Bronchial epithelial cell (primary cell): ENCODE results near the gene DMAC1. TPM values are rescaled to one million over a fixed set of nuclear protein-coding genes. Genes with fewer than 3 reads are reported as not detected.

Experiments
- DNase-seq: peaks from one replicate; pipeline ENCODE4 v3.0.0-alpha.2; 2010; ENCODE audit warnings: low read depth
- FAIRE-seq: peaks from 2 replicates; lab custom pipeline; 2011; peaks lifted over from hg19 to GRCh38; lab: Jason Lieb, UNC
- H3K27me3 ChIP-seq: 2 replicates; pipeline ENCODE4 v1.5.1; 2011; ENCODE audit warnings: low read length; ENCODE audit not compliant: control insufficient read depth, insufficient read depth
- H3K36me3 ChIP-seq: 2 replicates; pipeline ENCODE4 v1.5.1; 2011; ENCODE audit warnings: low read length; ENCODE audit not compliant: control insufficient read depth, insufficient read depth
- H3K4me3 ChIP-seq: 2 replicates; pipeline ENCODE4 v1.5.1; 2011; ENCODE audit warnings: mild to moderate bottlenecking, low read depth, low read length, control low read depth
- CTCF ChIP-seq: IDR thresholded peaks from 2 replicates; pipeline ENCODE4 v1.5.1; 2011; ENCODE audit warnings: mild to moderate bottlenecking, moderate library complexity, low read length, control low read depth, inconsistent platforms; ENCODE audit not compliant: insufficient read depth, severe bottlenecking
- total RNA-seq: library from RNA; depleted of rRNA; stranded (reverse); fragments of >200 nt; gene quantifications from 2 replicates; pipeline ENCODE4 v1.2.1, GENCODE V29; 2014

Gene DMAC1
- total RNA-seq, 1 donor from 2014 or later, result 10.8 TPM

- TF ChIP-seq CTCF, result no peak
- H3K4me3 ChIP-seq, result no peak overlapping the region
- H3K27me3 ChIP-seq, result no peaks in the 10 kb centered on the region
- DNase-seq (no peak), FAIRE-seq (no peak)
- H3K36me3 ChIP-seq, result no peaks in the 10 kb centered on the region
These were observed 16.4 kb upstream of the DMAC1 start for GRCh38 chr9:7816021-7816420.

GRCh38 chr9:7813030-7813429 is 13.5 kb upstream of the DMAC1 start:
- DNase-seq (no peak), FAIRE-seq (no peak)
- H3K27me3 ChIP-seq, result no peaks in the 10 kb centered on the region
- no peaks in the 10 kb centered on the region for H3K36me3 ChIP-seq
- TF ChIP-seq CTCF, result no peak
- no peak overlapping the region for H3K4me3 ChIP-seq

GRCh38 chr9:7811677-7812076 is 12.1 kb upstream of the DMAC1 start:
- FAIRE-seq (no peak), DNase-seq (no peak)
- no peak for TF ChIP-seq CTCF
- H3K27me3 ChIP-seq, result no peaks in the 10 kb centered on the region
- H3K36me3 ChIP-seq, result no peaks in the 10 kb centered on the region
- H3K4me3 ChIP-seq, result no peak overlapping the region

- H3K36me3 ChIP-seq, result no peaks in the 10 kb centered on the region
- H3K27me3 ChIP-seq, result no peaks in the 10 kb centered on the region
- FAIRE-seq (no peak), DNase-seq (peak; percentile 90)
- no peak overlapping the region for H3K4me3 ChIP-seq
- no peak for TF ChIP-seq CTCF
These were observed 3.1 kb upstream of the DMAC1 start for GRCh38 chr9:7802666-7803065.

- no peak for FAIRE-seq
- Histone ChIP-seq H3K36me3 (peaks cover 6% of the 10 kb centered on the region), H3K27me3 (no peaks in the 10 kb centered on the region), H3K4me3 (peak overlapping the region; percentile 61)
- DNase-seq, result no peak
- no peak for TF ChIP-seq CTCF
These were observed 337 bp upstream of the DMAC1 start for GRCh38 chr9:7799944-7800285.

GRCh38 chr9:7794196-7794595 is 5.4 kb downstream of the DMAC1 start:
- no peak overlapping the region for H3K4me3 ChIP-seq
- FAIRE-seq, result no peak
- H3K36me3 ChIP-seq, result peaks cover 7% of the 10 kb centered on the region
- DNase-seq, result peak; percentile 29
- no peak for TF ChIP-seq CTCF
- H3K27me3 ChIP-seq, result no peaks in the 10 kb centered on the region
